Testis (tissue), 2 donors: ENCODE results near the gene TTC23L.

Source experiments
- POLR2A ChIP-seq: fragments of 450-650 bp; IDR thresholded peaks from one replicate; pipeline ENCODE4 v1.6.1; 2017; ENCODE audit warnings: antibody characterized with exemption, mild to moderate bottlenecking, moderate library complexity
- TF ChIP-seq, protein P1 (sequence below), 3 experiments: fragments of 450-650 bp in 2 of 3; fragments of 200-600 bp in 1 of 3; sonication (generic) in 1 of 3; IDR thresholded peaks; one replicate each; pipeline ENCODE4 v1.5.1; 2016 to 2019; ENCODE audit warnings: antibody characterized with exemption in 3 of 3, mild to moderate bottlenecking in 2 of 3, moderate library complexity in 1 of 3

DNA sequence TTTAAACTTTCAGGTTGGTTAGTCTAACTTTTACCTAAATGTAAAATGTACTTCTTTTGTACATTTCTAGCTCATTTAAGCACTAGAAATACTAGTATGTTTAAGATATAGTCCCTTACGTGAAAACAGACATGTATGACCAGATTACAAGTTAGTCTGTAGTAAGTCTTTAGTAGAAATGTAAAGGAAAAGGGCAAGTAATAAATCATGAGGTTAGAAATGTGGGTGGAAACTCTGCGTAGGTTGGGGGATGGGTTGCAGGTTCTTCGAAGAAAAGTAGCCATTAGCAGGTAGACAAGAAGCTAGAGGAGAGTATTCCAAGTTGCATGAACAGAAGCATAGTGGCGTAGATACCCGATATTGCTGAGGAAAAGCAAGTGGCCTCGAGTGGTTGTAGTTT, 53.5 kb downstream of the TTC23L start:
- TF ChIP-seq, protein P1, sequence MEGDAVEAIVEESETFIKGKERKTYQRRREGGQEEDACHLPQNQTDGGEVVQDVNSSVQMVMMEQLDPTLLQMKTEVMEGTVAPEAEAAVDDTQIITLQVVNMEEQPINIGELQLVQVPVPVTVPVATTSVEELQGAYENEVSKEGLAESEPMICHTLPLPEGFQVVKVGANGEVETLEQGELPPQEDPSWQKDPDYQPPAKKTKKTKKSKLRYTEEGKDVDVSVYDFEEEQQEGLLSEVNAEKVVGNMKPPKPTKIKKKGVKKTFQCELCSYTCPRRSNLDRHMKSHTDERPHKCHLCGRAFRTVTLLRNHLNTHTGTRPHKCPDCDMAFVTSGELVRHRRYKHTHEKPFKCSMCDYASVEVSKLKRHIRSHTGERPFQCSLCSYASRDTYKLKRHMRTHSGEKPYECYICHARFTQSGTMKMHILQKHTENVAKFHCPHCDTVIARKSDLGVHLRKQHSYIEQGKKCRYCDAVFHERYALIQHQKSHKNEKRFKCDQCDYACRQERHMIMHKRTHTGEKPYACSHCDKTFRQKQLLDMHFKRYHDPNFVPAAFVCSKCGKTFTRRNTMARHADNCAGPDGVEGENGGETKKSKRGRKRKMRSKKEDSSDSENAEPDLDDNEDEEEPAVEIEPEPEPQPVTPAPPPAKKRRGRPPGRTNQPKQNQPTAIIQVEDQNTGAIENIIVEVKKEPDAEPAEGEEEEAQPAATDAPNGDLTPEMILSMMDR (IDR thresholded peaks at IDR 0.05), result no peak
- no peak for TF ChIP-seq POLR2A
